ENCODE results near the gene PKNOX2. TPM values are rescaled to one million over a fixed set of nuclear protein-coding genes. Genes with fewer than 3 reads are reported as not detected.
"Not testable (repeated sequence)": the region's sequence is repeated elsewhere in the genome, so short reads cannot be mapped to it uniquely, and the experiment has no call there.

PKNOX2 gene
- total RNA-seq, 1 experiment from 2014 or later, result not detected

DNA sequence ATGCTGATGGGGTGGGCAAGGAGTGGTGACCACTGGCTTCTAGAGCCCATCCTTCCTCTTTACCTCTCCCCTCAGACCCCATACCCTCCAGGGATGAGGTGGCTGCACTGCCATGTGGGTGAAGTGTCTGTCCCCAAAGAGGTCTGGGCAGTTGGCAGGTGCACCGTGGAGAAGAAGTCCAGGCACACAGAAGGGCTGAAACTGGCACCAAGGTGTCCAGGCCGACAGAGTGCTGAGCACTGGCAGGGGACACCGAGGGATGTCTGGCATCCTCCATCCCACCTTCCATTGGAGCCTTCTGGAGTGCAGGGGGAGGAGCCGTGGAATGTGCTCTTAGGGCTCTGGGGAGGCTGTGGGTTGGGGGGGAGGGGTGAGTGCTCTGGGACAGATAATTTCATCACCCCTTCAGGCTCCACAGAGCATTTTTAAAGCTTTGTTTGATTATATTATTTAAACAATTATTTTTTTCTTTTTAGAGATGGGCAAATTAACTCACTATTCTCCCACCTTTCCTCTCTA is 37.9 kb downstream of the PKNOX2 start:
- DNase-seq (ENCODE audit: low read depth), result no peak

DNA sequence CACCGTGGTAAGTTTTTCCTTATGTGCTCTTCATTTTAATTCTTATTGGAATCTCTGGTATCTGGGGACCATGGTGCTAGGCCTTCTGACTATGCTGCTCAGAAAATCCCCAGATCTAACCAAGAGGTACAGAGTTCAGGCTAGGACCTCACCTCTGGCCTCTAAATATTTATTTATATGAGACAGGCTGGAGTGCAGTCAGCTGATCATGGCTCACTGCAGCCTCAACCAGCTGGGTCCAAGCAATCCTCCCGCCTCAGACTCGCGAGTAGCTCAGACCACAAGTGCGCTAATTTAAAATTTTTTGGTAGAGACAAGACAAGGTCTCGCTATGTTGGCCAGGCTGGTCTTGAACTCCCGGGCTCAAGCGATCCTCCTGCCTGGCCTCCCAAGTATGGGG is 38.4 kb downstream of the PKNOX2 start:
- no peak for DNase-seq (ENCODE audit: low read depth)

DNA sequence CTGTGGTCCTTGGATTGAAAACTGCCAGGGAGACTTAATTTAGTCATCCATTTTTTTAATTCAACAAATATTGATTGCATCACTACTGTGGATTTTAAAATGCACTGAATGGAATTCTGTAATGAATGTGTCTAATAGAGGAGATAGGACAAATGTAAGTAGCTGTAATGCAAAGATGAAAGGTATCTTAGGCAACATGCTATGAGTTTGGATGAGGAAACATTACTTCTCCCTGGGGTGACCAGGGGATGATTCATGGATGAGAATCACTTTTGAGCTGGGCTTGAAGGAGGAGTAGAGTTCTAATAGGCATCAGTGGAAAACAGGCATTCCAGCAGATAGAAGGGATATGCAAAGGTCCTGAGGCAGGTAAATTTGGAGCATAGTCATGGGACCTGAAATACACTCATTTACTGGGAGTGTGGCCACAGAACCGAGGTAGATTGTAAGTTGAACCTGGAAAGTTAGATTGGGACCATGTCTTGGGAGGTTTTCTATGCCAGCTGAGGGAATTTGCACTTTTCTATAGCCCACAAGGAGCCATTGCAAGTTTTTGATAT is 43.4 kb downstream of the PKNOX2 start:
- DNase-seq (ENCODE audit: low read depth), result no peak

DNA sequence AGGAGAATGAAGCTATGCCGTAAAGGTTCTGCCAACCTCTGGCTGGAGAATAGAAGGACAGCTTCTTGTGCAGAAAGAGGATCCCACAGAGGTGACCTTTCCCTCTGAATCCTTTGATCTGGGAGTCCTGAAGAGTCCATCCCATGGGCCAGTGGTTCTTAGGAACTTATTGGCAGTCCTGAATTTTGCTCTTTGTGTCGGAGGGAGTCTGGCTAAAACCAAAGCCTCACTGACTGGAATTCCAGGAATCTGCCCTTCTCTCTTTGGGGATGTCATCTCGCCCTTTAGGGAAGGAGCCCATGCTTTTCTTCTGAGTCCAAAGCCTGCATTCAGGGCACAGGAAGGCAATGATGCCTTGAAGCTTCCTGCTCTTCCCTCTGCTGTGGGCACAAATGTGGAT is 45.5 kb downstream of the PKNOX2 start:
- DNase-seq (ENCODE audit: low read depth), result no peak

DNA sequence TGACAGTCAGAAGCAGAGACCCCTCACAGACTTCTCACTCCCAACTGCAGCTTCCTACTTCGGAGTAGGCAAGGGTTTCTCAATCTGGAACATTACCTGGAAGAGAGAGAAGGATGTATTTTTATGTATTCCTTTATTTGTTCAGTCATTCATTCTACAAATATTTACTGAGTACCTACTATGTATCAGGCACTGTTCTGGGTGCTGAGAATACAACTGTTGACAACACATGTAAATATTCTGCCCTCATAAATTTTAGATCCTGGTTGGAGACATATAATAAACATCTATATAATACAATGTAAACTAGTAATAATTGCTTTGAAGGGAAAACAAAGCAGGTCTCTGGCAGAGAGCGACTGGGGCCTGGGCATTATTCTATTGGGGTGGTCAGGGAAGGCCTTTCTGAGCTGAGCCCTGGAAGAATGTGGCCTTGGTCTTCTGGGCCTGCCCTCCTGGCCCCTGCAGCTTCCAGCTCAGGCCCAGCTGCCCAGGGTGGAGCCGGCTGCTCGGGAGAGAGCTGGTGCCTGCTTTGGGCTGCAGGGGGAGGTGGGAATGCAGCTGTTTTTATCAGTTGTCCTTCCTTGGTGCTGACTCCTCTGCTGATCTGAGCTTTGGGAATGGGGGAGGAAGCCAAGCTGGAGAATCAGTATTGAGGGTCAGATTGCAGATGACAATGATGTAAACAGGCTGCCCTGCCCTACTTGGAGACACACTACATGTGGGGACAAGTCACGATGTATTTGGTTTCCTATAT is 46.8 kb downstream of the PKNOX2 start:
- no peak for DNase-seq (ENCODE audit: low read depth)

DNA sequence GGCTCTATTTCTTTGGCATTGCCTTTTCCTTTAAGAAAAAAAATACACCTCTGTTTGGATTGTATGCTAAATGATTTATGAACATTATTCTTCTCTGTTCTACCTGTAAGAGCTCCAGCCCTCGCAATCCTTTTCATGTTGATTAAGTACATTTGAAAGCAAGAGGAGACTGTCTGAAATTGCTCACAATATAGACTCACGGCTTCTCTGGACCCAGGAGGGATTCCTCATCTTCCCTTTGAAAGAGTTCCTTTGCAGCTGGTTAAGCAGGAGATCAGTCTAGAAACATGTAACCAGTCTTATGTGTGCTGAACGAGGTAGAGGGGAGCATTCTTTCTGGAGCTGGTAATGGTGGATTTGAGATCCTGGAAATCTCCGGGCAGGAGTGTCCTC is 47.4 kb downstream of the PKNOX2 start:
- no peak for DNase-seq (ENCODE audit: low read depth)

DNA sequence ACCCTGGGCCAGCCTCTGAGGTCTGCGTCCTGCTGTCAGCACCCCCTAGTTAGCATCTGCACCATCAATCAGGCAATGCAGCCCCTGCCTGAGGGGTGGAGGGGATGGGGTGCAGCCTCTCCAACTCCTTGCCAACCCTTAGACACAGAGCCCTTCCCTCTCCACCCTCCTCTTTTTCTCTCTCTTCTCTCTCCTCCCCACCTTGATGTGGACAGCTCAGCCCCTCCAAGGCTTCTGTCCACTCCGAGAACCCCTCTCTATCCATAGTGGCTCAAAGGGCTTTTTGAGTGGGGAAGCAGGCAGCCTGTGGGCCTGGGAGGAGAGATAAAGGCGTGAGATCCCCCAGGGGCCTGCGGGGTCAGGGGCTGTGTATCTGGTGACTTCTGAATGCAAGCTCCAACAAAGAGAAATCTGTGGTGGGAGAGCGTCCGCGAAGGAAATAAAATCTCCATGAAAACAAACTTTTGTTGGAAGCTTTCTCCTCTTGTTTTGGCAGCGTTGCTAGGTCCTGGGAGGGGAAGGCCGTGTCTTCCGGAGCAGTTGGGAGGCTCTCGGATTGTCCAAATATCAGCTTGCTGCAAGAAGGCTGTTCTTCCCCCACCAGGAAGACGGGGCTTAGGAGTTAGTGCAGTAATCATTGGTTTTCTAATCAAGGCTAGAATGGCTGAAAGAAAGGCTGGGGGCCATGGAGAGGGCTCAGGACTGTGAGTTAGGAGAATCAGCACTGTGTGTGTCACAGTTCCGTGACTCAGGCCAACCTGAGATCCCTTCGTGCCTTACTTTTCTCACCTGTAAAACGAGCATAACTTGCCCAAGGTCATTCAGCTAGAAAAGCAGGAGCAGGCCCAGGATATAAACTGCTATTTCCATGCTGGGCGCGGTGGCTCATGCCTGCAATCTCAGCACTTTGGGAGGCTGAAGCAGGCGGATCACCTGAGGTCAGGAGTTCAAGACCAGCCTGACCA is 50.3 kb downstream of the PKNOX2 start:
- no peak for DNase-seq (ENCODE audit: low read depth)

DNA sequence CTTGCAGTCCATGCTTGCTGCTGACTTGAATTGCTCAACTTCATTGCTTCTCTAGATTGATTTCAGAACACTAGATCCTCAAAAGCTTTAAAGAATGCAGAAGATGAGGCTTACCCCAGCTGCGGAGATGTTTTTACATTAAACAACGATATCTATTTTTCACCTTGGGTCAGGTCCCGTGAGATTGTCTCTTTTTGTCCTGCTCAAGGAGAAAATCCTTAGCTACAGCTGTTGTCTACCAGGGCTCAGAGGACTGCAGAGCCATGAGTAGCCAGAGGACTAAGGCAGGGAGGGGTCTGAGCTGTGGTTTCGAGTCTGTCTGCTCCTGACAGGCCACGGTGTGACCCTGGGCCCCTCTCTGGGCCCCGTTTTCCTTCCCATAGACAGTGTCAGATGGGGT is 51.4 kb downstream of the PKNOX2 start:
- no peak for DNase-seq (ENCODE audit: low read depth)

DNA sequence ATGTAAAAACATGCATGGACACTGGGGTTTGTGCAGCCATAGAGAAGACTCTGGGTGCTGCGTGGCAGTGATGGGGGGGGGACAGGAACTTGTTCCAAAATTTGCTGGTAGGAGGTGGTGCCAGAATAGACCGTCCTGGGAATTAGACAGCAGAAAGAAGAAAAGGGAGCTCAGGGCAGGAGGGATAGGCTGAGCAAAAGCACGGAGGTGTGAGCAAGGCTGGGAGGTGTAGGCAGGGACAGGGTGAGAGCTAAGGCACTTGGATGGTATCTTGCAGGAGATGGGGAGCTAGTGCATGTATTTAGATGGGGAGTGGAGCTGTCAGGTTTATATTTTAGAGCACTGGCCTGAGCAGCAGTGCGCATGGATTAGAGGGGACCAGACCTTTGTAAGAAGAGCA is 53.8 kb downstream of the PKNOX2 start:
- DNase-seq (ENCODE audit: low read depth), result no peak

DNA sequence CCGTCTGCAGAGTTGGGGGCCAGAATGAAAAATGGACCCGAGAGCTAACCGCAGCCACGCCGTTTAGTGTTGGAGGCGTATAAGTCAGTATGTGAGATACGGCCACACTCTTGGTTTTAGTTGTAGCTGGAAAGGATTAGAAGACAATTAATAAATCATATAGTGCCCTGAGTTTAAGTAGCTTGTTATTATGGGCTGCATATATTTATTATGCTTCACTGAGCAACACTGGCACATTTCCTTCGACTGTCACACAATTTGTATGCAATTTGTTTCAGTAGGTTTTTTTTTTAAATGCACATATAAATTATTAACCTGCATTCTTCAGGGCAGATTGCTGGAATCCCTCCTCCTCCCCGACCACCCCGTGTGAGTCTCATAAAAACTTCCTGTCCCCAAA is 56.9 kb downstream of the PKNOX2 start:
- DNase-seq (ENCODE audit: low read depth), result no peak

DNA sequence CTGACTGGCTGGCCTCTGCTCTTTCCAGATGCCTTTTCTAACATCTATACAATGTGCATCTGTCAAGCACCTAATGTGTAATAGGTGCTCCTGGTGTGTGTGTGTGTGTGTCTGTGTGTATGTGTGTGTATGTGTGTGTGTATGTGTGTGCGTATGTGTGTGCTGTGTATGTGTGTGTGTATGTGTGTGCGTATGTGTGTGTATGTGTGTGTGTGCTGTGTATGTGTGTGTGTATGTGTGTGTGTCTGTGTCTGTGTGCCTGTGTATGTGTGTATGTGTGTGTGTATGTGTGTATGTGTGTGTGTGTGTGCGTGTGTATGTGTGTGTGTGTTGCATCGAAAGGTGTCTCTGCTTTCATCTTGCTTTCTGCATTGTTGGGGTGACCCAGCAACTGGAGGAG is 57.9 kb downstream of the PKNOX2 start:
- DNase-seq (ENCODE audit: low read depth), result no peak

DNA sequence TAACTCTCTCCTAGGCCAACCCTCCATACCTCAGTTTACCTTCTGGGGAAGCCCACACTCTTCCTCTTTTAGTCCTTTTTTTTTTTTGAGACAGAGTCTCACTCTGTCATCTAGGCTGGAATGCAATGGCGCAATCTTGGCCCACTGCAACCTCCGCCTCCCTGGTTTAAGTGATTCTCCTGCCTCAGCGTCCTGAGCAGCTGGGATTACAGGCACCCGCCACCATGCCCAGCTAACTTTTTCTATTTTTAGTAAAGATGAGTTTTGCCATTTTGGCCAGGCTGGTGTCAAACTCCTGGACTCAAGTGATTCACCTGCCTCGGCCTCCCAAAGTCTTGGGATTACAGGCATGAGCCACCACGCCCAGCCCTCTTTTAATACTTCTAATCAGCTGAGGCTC is 58.6 kb downstream of the PKNOX2 start:
- not testable (repeated sequence) for DNase-seq (ENCODE audit: low read depth)

DNA sequence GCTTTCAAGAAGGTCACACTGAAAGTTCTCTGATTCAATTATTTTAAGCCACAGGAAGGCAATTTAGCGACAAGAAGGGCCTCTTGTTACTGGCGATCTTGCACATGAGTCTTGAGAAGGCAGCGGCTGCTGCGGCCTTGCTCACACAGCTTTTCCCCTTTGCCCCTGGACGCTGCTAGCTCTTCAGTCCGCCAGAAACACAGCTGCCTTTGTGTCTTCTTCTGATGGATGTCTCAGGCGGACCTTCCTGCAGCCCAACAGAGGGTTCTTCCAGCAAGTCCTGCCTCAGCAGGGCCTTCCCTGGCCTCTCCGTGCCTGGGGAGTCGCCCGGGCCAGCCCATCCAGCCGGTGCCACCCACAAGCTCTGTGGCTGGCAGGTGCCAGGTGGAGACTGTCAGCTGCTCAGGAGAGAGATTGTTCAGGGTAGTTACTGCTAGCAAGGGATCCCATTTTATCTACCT is 59.4 kb downstream of the PKNOX2 start:
- DNase-seq (ENCODE audit: low read depth), result no peak

DNA sequence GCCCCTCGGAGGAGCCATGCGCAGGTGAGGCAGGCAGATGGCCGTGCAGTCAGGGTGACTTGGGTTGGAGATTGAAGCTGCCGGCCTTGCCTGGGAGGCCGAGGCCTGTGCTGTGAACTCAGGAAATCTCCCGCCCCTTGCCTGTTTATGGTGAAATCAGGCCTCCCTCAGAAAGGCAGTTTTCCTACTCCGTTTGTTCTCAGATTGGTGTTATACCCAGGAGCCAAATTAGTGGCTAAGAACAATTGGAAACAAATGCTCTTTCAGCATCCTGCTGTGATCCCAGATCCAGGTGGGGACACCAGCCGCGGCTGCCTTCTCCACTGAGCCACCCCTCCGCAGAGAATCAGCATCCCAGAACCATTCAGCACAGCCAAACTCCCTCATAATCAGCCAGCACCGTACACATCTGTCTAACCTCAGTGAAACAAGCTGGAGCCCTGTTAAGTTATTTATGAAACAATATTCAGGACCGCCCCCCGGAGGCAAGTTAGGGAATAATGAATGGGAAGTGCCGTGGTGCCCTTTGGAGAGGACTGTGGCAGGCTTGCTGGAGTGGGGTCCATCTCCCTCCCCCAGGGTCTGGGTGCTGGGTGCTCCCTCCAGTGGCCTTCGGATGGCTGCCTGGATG is 60.0 kb downstream of the PKNOX2 start:
- DNase-seq (ENCODE audit: low read depth), result peak; percentile 12

DNA sequence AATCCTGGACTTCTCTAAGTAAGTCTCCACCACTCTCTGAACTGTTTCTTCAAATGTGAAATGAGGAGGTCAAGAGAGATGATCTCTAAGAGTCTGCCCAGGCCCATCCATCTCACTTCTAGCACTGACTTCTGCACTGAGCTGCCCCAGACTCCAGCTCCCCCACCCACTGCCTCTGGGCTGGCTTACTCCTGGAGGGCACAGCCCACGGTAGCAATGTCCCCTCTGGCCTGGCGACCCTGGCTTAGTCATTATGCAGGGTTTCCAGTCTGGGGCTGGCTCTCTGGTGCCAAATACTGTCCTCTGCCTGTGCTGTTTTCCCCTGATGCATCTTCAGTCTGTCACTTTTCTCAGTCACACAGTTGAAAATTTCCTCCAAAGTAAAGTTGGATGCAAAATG is 60.9 kb downstream of the PKNOX2 start:
- no peak for DNase-seq (ENCODE audit: low read depth)

DNA sequence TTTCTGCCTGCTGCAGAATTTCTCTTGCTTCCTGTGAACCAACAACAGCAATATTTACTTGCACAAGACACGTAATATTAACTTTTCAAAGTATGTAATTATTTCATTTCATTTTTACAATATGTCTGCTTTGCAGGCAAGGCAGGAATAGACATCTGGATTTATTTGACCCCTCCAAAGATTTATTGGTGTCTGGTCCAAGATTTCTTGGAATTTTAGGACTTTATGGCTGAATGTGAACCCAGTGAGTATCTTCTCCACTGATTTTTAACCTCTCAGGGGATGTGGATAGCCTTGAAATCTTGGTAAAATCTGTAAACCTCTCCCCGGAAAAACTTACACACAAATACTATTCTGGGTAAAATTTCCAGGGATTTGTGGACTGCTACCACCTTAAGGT is 61.5 kb downstream of the PKNOX2 start:
- DNase-seq (ENCODE audit: low read depth), result no peak

DNA sequence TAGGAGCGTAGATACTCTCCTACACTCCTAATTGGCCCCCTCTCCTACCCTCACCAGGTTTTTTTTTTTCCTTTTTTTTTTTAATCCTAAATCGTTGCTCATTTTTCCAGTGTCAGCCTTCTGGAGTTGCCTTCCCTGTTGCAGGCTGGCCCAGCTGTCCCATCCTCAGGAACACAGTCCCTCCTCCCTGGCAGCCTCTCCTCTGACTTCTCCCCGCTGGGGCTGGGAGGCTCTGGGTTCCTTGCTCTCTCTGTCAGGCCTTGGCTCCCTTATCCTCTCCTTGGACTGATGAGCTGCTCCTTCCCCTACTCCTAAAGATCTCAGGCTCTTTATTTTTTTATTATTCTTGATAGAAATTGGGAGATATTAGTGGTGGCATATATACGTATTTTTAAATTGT is 62.2 kb downstream of the PKNOX2 start:
- no peak for DNase-seq (ENCODE audit: low read depth)

DNA sequence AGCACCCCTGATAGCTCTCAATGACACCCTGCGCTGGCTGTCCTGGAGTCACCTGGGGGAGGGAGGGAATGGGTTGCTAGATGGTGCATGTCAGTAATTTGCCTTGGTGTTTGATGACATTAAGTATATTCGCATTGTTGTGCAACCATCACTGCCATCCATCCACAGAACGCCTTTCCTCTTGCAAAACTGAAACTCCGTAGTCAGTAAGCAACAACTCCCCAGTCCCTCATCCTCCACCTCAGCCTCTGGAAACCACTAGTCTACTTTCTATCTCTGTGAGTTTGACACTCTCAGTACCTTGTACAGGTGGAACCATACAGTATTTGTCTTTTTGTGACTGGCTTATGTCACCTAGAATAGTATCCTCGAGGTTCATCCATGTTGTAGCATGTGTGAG is 62.6 kb downstream of the PKNOX2 start:
- no peak for DNase-seq (ENCODE audit: low read depth)

DNA sequence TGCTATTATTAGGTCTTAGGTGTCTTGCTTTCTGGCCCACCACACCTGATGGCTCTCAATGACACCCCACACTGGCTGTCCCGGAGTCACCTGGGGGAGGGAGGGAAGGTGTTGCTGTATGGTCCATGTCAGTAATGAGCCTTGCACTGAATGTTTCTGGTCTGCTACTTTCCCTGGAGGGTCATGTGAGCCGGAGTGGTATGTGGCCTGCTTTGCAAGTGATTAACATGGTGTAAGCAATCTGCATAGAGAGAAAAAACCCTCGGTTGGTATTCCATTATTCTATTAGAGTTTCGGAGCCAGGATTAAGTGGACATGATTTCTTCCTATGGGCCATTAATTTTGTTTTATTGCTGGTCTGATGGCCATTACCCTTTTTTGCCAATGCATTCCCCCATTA is 63.9 kb downstream of the PKNOX2 start:
- DNase-seq (ENCODE audit: low read depth), result no peak

DNA sequence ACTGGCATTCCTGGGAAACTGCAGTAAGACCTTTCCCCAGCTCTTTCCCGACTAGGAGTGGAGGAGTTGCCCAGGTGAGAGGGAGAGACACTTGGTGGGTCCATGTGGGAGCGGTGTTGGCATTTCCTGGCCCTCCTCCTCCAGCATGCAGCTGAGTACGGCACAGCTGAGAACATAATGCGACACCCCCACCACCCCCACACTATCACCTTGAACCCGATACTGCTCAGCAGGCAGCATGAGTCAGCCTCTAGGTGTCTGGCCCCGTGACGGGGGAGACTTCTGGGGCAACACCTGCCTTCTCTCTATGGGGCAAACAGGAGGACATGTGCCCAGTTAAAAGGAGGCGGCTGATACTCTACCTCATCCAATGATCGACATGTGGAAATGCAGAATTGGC is 64.4 kb downstream of the PKNOX2 start:
- no peak for DNase-seq (ENCODE audit: low read depth)

DNA sequence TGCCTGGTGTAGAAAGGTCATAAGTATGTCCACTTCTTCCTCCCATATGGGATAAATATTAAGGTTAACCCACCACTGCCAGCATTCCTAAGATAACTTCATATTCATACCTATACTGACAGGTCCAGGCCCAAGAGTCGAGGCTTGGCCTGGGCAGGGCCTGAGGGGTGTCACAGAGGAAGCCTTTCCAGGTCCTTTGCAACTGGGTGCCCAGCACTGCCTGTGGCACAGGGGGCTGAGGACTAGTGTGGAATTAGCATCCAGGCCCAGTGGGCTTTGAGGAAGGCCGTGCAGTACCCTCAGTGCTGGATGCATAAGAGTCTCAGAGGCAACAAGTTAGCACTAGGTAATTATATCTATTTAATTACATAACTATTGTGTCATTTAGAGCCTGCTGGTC is 65.4 kb downstream of the PKNOX2 start:
- no peak for DNase-seq (ENCODE audit: low read depth)

DNA sequence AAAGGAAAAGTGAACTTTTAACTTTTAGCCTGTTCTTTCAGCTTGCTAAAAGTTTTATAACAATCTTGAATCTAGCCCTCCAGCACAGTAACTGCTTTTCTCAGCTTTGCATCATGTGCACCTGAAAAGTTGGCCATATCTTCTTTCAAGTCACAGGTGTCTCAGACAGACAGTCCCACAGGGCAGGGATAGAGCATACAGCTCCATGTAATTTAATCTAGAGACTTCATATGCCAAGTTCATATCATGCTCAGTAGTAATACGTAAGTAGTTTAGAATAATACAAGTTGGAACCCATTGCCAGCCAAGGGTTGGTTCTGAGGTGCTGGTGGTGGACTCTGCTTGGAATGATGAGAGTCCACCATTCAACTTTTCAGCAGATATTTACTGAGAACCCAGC is 68.6 kb downstream of the PKNOX2 start:
- DNase-seq (ENCODE audit: low read depth), result no peak

Measured in M059J (cell line).